Measurements from ENCODE around the gene PBX3.

DNA sequence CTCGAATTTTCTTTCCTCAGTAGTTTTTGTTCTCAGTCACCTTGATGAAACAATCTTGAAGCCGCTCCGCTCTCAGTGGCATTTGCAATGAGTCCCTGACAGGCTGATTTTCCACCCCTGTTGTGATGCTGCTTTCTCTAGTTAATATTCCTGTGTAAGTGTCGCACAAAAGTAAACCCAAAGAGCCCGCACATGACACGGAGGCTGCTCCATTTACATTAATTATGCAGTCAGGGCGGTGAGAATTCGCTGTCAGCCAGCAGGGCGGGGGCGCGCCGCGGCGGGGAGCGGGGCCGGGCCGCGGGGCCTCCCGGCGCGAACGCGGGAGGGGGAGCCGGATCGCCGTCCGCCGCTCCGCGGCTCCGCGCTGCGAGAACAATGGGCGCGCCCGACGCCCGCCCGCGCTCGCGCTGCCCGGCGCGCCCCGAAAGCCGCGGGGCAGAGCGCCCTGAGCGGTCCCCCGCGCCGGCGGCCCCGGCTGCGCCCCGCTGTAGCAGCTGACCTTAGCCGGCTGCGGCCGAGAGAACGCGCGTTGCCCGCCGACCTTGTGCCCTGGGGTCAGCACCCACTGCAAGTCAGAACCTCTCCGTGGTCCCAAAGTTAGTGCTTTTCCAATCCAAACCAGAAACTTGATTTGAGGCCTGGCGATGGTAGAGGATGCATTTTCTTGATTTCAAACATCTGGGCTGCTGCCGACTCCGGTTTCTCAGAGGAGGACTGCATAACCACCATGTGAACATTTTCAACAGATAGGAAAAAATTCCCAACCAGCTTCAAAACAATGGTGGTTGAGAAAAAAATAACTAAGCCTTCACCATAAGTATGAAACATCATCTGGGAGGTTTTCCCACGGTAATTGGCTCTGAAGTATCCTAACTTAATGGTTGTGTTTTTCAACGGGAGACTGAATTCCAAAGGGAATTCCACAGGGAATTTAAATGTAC lies 142.6 kb downstream of the PBX3 start:
- TF ChIP-seq SUZ12 (IDR thresholded peaks at IDR 0.05; ENCODE audit: extremely low read depth, insufficient read depth, insufficient read length) (no peak), ZNF274 (IDR thresholded peaks at IDR 0.05; ENCODE audit: low read depth, low read length) (no peak), YY1 (IDR thresholded peaks at IDR 0.05; ENCODE audit: insufficient read depth, insufficient read length) (no peak)

All from NT2/D1 (cell line).